Natural killer cell (primary cell): Measurements from ENCODE around the gene FCHO2. TPM values are rescaled to one million over a fixed set of nuclear protein-coding genes. Genes with fewer than 3 reads are reported as not detected.

Source experiments
- ATAC-seq, 3 donors: fragments of 150-1000 bp in 2 of 3; fragments of 200-7000 bp in 1 of 3; cut with Tn5 transposase; 1 replicate in 1 of 3; 2 replicates in 2 of 3; pipeline ENCODE4 v1.10.0; 2021; ENCODE audit warnings: mild to moderate bottlenecking in 2 of 3, moderate library complexity in 2 of 3
- DNase-seq, 2 donors: peaks; one replicate each; pipeline versions ENCODE4 v3.0.0 to v3.0.0-alpha.2; 2013 to 2021; ENCODE audit warnings: mixed read lengths in 1 of 2
- H3K27ac ChIP-seq: one replicate; pipeline ENCODE4 v1.5.1; 2013; ENCODE audit warnings: mild to moderate bottlenecking, low read length
- H3K27me3 ChIP-seq: one replicate; pipeline ENCODE4 v1.6.1; 2013; ENCODE audit warnings: low read length; ENCODE audit not compliant: control insufficient read depth, insufficient read depth
- H3K36me3 ChIP-seq: one replicate; pipeline ENCODE4 v1.6.1; 2013; ENCODE audit warnings: low read length; ENCODE audit not compliant: control insufficient read depth, insufficient read depth
- H3K4me1 ChIP-seq: one replicate; pipeline ENCODE4 v1.6.1; 2013; ENCODE audit warnings: low read length; ENCODE audit not compliant: control insufficient read depth, insufficient read depth
- H3K4me3 ChIP-seq: one replicate; pipeline ENCODE4 v1.5.1; 2013; ENCODE audit warnings: low read length
- H3K9me3 ChIP-seq: one replicate; pipeline ENCODE4 v1.6.1; 2013; ENCODE audit warnings: low read length; ENCODE audit not compliant: control insufficient read depth, insufficient read depth
- H3K27ac Mint-ChIP-seq, 2 donors: one replicate each; pipeline ENCODE4 v1.8.0; 2022; ENCODE audit warnings: mild to moderate bottlenecking in 2 of 2, mixed read lengths in 2 of 2, moderate library complexity in 1 of 2
- H3K27me3 Mint-ChIP-seq, 2 donors: one replicate each; pipeline ENCODE4 v1.8.0; 2022; ENCODE audit warnings: low read depth in 2 of 2, mixed read lengths in 2 of 2
- H3K36me3 Mint-ChIP-seq: one replicate; pipeline ENCODE4 v1.8.0; 2022; ENCODE audit warnings: mixed read lengths
- H3K4me1 Mint-ChIP-seq, 2 donors: one replicate each; pipeline ENCODE4 v1.8.0; 2022; ENCODE audit warnings: mixed read lengths in 2 of 2
- H3K4me3 Mint-ChIP-seq: one replicate; pipeline ENCODE4 v1.8.0; 2022; ENCODE audit warnings: mild to moderate bottlenecking, moderate library complexity, mixed read lengths
- H3K9me3 Mint-ChIP-seq, 2 donors: one replicate each; pipeline ENCODE4 v1.8.0; 2022; ENCODE audit warnings: mixed read lengths in 2 of 2
- WGBS: methylation state at CpG from one replicate; pipeline ENCODE4 v1.1.7; 2013; ENCODE audit warnings: missing lambda C conversion rate; ENCODE audit not compliant: insufficient coverage; 5-methylcytosine and 5-hydroxymethylcytosine counted together
- intact Hi-C: fragments of 100-400 bp; cut with micrococcal nuclease; formaldehyde crosslinking; loops from one replicate; pipeline ENCODE4 v1.14.2; 2022
- total RNA-seq, 4 donors: library from RNA; stranded (reverse); fragments of 120-200 nt in 1 of 4; gene quantifications; one replicate each; pipeline versions ENCODE4 v1.2.3 to v1.2.4, GENCODE V29; 2013 to 2022
- TF ChIP-seq, protein P1 (sequence below): fragments of 200-600 bp; IDR thresholded peaks from one replicate; pipeline ENCODE4 v1.8.0; 2022; ENCODE audit warnings: antibody characterized with exemption

The FCHO2 gene
- total RNA-seq, 3 donors from 2014 or later (not counting 1 experiment from before 2014, with no cell fraction given), result 18.5 to 23.4 (median 22.7) TPM

DNA sequence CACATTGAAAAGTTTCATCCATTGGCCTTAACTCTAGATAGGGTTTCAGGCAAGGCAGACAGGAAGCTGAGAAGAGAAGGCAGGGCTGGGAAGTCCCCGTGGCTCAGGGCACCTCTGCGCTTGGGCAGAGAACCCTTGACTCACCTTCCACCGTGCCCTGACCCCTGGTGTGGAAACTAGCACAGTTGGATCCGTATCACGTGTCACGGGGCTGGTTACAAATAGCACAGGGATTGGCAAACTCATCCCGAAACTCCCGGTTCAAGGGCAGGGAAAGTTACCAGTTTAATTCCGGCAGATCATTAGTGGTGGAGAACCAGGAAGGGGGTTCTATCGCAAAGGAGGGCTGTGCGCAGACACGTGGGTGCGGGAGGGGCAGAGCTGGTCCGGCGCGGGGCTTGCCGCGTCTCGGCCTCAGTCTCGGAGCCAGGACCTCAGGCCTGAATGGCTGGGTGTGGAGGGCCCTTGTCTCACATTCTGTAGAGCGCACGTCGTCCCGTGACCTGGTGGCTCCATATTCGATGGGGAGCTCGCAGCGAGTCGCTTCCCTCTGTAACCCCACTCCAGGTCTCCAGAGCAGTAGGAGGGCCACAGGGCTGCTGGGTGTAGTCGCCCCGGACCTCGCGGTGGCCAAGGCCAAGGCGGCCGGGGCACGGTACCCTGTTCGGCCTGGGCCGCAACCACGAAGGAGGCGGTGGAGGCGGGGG is 163.8 kb downstream of the FCHO2 start:
- TF ChIP-seq, protein P1, sequence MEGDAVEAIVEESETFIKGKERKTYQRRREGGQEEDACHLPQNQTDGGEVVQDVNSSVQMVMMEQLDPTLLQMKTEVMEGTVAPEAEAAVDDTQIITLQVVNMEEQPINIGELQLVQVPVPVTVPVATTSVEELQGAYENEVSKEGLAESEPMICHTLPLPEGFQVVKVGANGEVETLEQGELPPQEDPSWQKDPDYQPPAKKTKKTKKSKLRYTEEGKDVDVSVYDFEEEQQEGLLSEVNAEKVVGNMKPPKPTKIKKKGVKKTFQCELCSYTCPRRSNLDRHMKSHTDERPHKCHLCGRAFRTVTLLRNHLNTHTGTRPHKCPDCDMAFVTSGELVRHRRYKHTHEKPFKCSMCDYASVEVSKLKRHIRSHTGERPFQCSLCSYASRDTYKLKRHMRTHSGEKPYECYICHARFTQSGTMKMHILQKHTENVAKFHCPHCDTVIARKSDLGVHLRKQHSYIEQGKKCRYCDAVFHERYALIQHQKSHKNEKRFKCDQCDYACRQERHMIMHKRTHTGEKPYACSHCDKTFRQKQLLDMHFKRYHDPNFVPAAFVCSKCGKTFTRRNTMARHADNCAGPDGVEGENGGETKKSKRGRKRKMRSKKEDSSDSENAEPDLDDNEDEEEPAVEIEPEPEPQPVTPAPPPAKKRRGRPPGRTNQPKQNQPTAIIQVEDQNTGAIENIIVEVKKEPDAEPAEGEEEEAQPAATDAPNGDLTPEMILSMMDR, result no peak
- DNase-seq, result peak in 1 of 2 donors; percentile 18
- H3K4me1 ChIP-seq, result peaks cover 27% of the 10 kb centered on the region
- Mint-ChIP-seq H3K9me3 (no peaks in the 10 kb centered on the region), H3K4me3 (peak overlapping the region; percentile 68), H3K4me1 (peaks cover 20 to 24% of the 10 kb centered on the region in 2 donors), H3K27me3 (peaks cover 38 to 47% of the 10 kb centered on the region in 2 donors), H3K36me3 (no peaks in the 10 kb centered on the region), H3K27ac (peak overlapping the region in 1 of 2 donors; percentile 67)
- peaks cover 16% of the 10 kb centered on the region for H3K27me3 ChIP-seq
- no peak overlapping the region for H3K27ac ChIP-seq
- H3K4me3 ChIP-seq, result no peak overlapping the region
- 18% methylated on average over 40 of the region's 40 CpGs for WGBS
- H3K9me3 ChIP-seq, result no peaks in the 10 kb centered on the region
- intact Hi-C loops, result no loop called here
- no peaks in the 10 kb centered on the region for H3K36me3 ChIP-seq
- peak; percentile 34 to 75 (median 34) for ATAC-seq

DNA sequence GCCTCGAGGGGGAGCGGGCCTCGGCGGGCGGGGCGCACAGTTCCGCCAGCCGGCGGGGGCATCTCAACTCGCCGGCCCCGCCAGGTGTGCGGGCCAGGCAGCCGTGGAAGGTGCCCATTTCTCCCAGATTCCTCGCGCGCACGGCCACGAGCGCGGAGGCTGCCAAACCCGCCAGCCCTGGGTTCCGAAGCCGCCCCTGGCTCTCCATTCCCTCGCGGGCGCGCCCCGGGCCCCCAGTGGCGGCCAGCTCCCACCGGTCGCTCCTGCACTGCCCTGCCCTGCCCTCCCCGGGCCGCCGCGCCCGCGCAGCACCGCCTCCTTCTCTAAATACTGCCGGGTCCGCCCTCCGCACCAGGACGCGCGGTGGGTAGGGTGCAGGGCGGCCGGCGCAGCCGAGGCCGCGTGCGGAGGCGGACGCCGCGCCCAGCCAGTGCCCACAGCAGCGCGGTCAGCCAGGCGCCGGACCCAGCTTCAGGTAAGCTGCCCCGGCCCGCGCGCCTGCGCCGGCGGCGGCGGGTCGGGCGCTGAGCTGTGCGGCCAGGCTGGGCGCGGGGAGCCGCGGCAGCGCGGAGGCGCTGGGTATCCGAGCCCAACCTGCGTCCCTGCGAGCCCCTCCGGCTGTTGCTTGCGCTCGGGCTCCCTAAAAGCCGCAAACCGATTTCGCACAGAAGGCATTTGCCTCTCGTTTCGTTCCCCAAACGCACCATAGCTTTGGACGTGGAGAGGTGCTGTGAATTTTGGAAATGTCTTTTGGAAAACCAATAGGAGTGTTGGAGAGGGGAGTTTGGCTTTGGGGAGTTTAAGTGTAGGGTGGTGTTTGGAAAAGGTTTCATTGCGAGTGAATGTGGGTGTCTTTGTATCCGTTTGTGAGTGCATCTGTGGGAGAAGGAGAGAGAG is 164.6 kb downstream of the FCHO2 start, which contains the start of gene TMEM171:
Gene TMEM171 (plus strand): TSS at position 354 of the 897 bp plus-strand sequence. CDS start 2,799 bp downstream, outside the sequence.
- DNase-seq (no peak), ATAC-seq (peak; percentile 49 to 78 (median 70))
- Mint-ChIP-seq H3K27me3 (peaks cover 40 to 47% of the 10 kb centered on the region in 2 donors), H3K4me1 (peaks cover 22 to 31% of the 10 kb centered on the region in 2 donors), H3K4me3 (peak within 1 kb of the TSS; percentile 68), H3K9me3 (no peaks in the 10 kb centered on the region), H3K36me3 (no peaks in the 10 kb centered on the region), H3K27ac (peak within 1 kb of the TSS in 1 of 2 donors; percentile 67)
- WGBS, result 2% methylated on average over 94 of the region's 94 CpGs
- Histone ChIP-seq H3K27me3 (peaks cover 18% of the 10 kb centered on the region), H3K36me3 (no peaks in the 10 kb centered on the region), H3K4me1 (peaks cover 35% of the 10 kb centered on the region), H3K27ac (no peak within 1 kb of the TSS), H3K4me3 (peak within 1 kb of the TSS; percentile 24), H3K9me3 (no peaks in the 10 kb centered on the region)
- TF ChIP-seq, protein P1, result no peak
- intact Hi-C loops, result no loop called here

DNA sequence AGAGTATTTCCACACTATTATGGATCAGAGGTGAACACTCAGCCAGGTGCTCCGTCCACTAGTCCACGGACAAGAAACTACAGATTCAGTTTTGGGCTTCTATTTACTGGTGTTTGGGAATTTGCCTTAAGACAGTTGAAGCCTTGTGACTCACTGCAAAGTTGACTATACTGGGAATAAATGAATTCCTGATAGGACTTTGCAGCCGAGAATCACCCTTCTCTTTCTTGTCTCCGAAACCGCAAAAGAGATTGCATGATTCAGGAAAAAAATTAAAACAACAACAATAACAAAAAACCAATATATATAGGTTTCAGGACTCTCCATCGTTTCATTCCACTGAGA is 165.2 kb downstream of the FCHO2 start:
- intact Hi-C loops, result no loop called here
- Mint-ChIP-seq H3K4me3 (peak overlapping the region; percentile 62), H3K36me3 (no peaks in the 10 kb centered on the region), H3K27me3 (peaks cover 40 to 47% of the 10 kb centered on the region in 2 donors), H3K27ac (no peak overlapping the region), H3K9me3 (no peaks in the 10 kb centered on the region), H3K4me1 (peaks cover 27 to 37% of the 10 kb centered on the region in 2 donors)
- peaks cover 18% of the 10 kb centered on the region for H3K27me3 ChIP-seq
- no peak for ATAC-seq
- no peaks in the 10 kb centered on the region for H3K36me3 ChIP-seq
- no peak for DNase-seq
- H3K4me1 ChIP-seq, result peaks cover 36% of the 10 kb centered on the region
- WGBS, result 36% methylated on average over 5 of the region's 6 CpGs
- no peaks in the 10 kb centered on the region for H3K9me3 ChIP-seq
- H3K4me3 ChIP-seq, result peak overlapping the region; percentile 24
- TF ChIP-seq, protein P1, result no peak
- no peak overlapping the region for H3K27ac ChIP-seq
